ENCODE data around the gene SELENOF.

GRCh38 chr1:86856196-86856595 is 57.7 kb downstream of the SELENOF start:
- TF ChIP-seq CTCF (IDR thresholded peaks at IDR 0.05; ENCODE audit: low read length) (no peak), EZH2 (IDR thresholded peaks at IDR 0.05; ENCODE audit: borderline replicate concordance, low read length) (no peak)

Measured in OCI-LY1 (cell line).